B cell (primary cell): ENCODE data around the gene KCNJ1. TPM values are rescaled to one million over a fixed set of nuclear protein-coding genes. Genes with fewer than 3 reads are reported as not detected.

Source experiments
- ATAC-seq: fragments of 200-7000 bp; cut with Tn5 transposase; one replicate; pipeline ENCODE4 v1.10.0; 2021; ENCODE audit warnings: low read depth, mild to moderate bottlenecking, moderate number of reproducible peaks, moderate library complexity
- CTCF ChIA-PET: fragments of 350-600 bp; sonication (Branson Sonifier 250); formaldehyde crosslinking; loops from one replicate; lab custom pipeline; 2021; ENCODE audit warnings: antibody characterized with exemption, inconsistent platforms; lab: Charles Lee
- POLR2A ChIA-PET: fragments of 350-600 bp; sonication (Branson Sonifier 250); formaldehyde crosslinking; loops from one replicate; lab custom pipeline; 2021; ENCODE audit warnings: antibody characterized with exemption; lab: Charles Lee
- DNase-seq: peaks from one replicate; pipeline ENCODE4 v3.0.0; 2013
- H2AFZ ChIP-seq: 2 replicates; pipeline ENCODE4 v1.6.1; 2012; ENCODE audit warnings: mild to moderate bottlenecking, low read depth, low read length; ENCODE audit not compliant: insufficient read depth, poor library complexity, severe bottlenecking
- H3K27ac ChIP-seq, 2 donors: 1 replicate in 1 of 2; 2 replicates in 1 of 2; pipeline ENCODE4 v1.5.1; 2012 to 2013; ENCODE audit warnings: low read length in 2 of 2, mild to moderate bottlenecking in 2 of 2, moderate library complexity in 1 of 2
- H3K27me3 ChIP-seq, 4 experiments: fragments of 200-600 bp in 1 of 4; sonication (generic) in 1 of 4; replicated peaks in 1 of 4; 1 replicate in 2 of 4; 2 replicates in 2 of 4; pipeline versions ENCODE4 v1.6.1 to v1.7.0; 2013 to 2016; ENCODE audit warnings: low read length in 3 of 4, mild to moderate bottlenecking in 2 of 4, mixed read lengths in 1 of 4, moderate library complexity in 1 of 4; ENCODE audit not compliant: insufficient read depth in 4 of 4, control insufficient read depth in 3 of 4; ENCODE audit errors: control extremely low read depth in 1 of 4
- H3K36me3 ChIP-seq, 2 experiments: replicated peaks in 1 of 2; 1 replicate in 1 of 2; 2 replicates in 1 of 2; pipeline versions ENCODE4 v1.6.1 to v1.7.1; 2013; ENCODE audit warnings: low read length in 1 of 2; ENCODE audit not compliant: insufficient read depth in 2 of 2, control insufficient read depth in 1 of 2; ENCODE audit errors: control extremely low read depth in 1 of 2, extremely low read depth in 1 of 2
- H3K4me1 ChIP-seq, 2 donors: fragments of 200-600 bp in 1 of 2; sonication (generic) in 1 of 2; 1 replicate in 1 of 2; 2 replicates in 1 of 2; pipeline versions ENCODE4 v1.5.1 to v1.6.1; 2013 to 2017; ENCODE audit warnings: low read length in 2 of 2; ENCODE audit not compliant: control insufficient read depth in 2 of 2, insufficient read depth in 2 of 2
- H3K4me2 ChIP-seq: replicated peaks from 2 replicates; pipeline ENCODE3; 2012; ENCODE audit warnings: mild to moderate bottlenecking, low read depth, low read length; ENCODE audit not compliant: poor library complexity, severe bottlenecking
- H3K4me3 ChIP-seq, 5 experiments: fragments of 200-600 bp in 1 of 5; sonication (generic) in 1 of 5; 1 replicate in 3 of 5; 2 replicates in 2 of 5; pipeline versions ENCODE4 v1.5.1 to v1.7.0; 2011 to 2016; ENCODE audit warnings: low read length in 4 of 5, mild to moderate bottlenecking in 4 of 5, low read depth in 2 of 5, control low read depth in 1 of 5, moderate library complexity in 1 of 5; ENCODE audit not compliant: insufficient read depth in 1 of 5; ENCODE audit errors: control extremely low read depth in 1 of 5, extremely low read depth in 1 of 5
- H3K79me2 ChIP-seq: fragments of 200-600 bp; sonication (generic); one replicate; pipeline ENCODE4 v1.6.0; 2016; ENCODE audit warnings: low read length; ENCODE audit not compliant: control insufficient read depth, insufficient read depth
- H3K9ac ChIP-seq: fragments of 200-600 bp; sonication (generic); 2 replicates; pipeline ENCODE4 v1.6.1; 2017; ENCODE audit warnings: mild to moderate bottlenecking, low read length, moderate library complexity
- H3K9me3 ChIP-seq, 3 donors: one replicate each; pipeline versions ENCODE4 v1.6.1 to v1.7.1; 2013; ENCODE audit warnings: low read length in 2 of 3; ENCODE audit not compliant: control insufficient read depth in 2 of 3, insufficient read depth in 1 of 3; ENCODE audit errors: control extremely low read depth in 1 of 3
- H4K20me1 ChIP-seq: 2 replicates; pipeline ENCODE4 v1.6.0; 2012; ENCODE audit warnings: mild to moderate bottlenecking, low read length; ENCODE audit not compliant: insufficient read depth, control insufficient read depth, poor library complexity, severe bottlenecking
- H3K27ac Mint-ChIP-seq: one replicate; pipeline ENCODE4 v1.8.0; 2021; ENCODE audit warnings: mixed read lengths
- H3K27me3 Mint-ChIP-seq: one replicate; pipeline ENCODE4 v1.8.0; 2021; ENCODE audit warnings: mixed read lengths
- H3K4me1 Mint-ChIP-seq: one replicate; pipeline ENCODE4 v1.8.0; 2021; ENCODE audit warnings: mixed read lengths
- H3K4me3 Mint-ChIP-seq: one replicate; pipeline ENCODE4 v1.8.0; 2021; ENCODE audit warnings: mixed read lengths
- H3K9me3 Mint-ChIP-seq: one replicate; pipeline ENCODE4 v1.8.0; 2022; ENCODE audit warnings: mixed read lengths; ENCODE audit not compliant: insufficient read depth
- CTCF ChIP-seq: fragments of 200-600 bp; IDR thresholded peaks from one replicate; pipeline ENCODE4 v1.8.0; 2022; ENCODE audit warnings: antibody characterized with exemption, mild to moderate bottlenecking
- EZH2 ChIP-seq: IDR thresholded peaks from 2 replicates; pipeline ENCODE4 v1.6.1; 2012; ENCODE audit warnings: borderline replicate concordance, low read depth, mild to moderate bottlenecking, moderate library complexity, low read length; ENCODE audit not compliant: insufficient read depth, poor library complexity, severe bottlenecking
- WGBS: methylation state at CpG from one replicate; pipeline ENCODE4 v1.1.5; 2013; ENCODE audit warnings: missing lambda C conversion rate; ENCODE audit not compliant: insufficient coverage; 5-methylcytosine and 5-hydroxymethylcytosine counted together
- intact Hi-C: fragments of 100-400 bp; cut with micrococcal nuclease; formaldehyde crosslinking; loops from one replicate; pipeline ENCODE4 v1.10.0; 2022
- polyA plus RNA-seq: library from polyadenylated mRNA; depleted of rRNA; stranded (reverse); fragments of >200 nt; gene quantifications from 2 replicates; pipeline ENCODE4 v1.2.3, GENCODE V29; 2012
- total RNA-seq, 2 donors: library from RNA; stranded (reverse); fragments of 120-200 nt in 1 of 2; gene quantifications; 1 replicate in 1 of 2; 2 replicates in 1 of 2; pipeline versions ENCODE4 v1.2.3 to v1.2.4, GENCODE V29; 2013 to 2022

The KCNJ1 gene
- total and polyA plus RNA-seq, 2 donors (not counting 1 experiment from before 2014, with no cell fraction given), result not detected

GRCh38 chr11:128825050-128825784 is 41.9 kb downstream of the KCNJ1 start:
- no peak overlapping the region for H3K27ac ChIP-seq
- peaks cover 0 to 8% of the 10 kb centered on the region in 2 experiments for H3K36me3 ChIP-seq
- H3K27me3 ChIP-seq, result no peaks in the 10 kb centered on the region
- ChIA-PET CTCF (interaction anchor here (1.3 to 20.7 kb wide), 2 partner anchors 13 to 26 kb away, joined by 4 to 417 read pairs; no protein-coding TSS in a partner anchor), POLR2A (interaction anchor here (0.6 kb wide), 1 partner anchor 17 kb away, joined by 3 read pairs; no protein-coding TSS in a partner anchor)
- H3K79me2 ChIP-seq, result peaks cover 3% of the 10 kb centered on the region
- peaks cover 11 to 12% of the 10 kb centered on the region in 2 donors for H3K4me1 ChIP-seq
- H4K20me1 ChIP-seq, result no peaks in the 10 kb centered on the region
- Mint-ChIP-seq H3K4me3 (no peak overlapping the region), H3K4me1 (peaks cover 18% of the 10 kb centered on the region), H3K27me3 (no peaks in the 10 kb centered on the region), H3K27ac (no peak overlapping the region), H3K9me3 (no peaks in the 10 kb centered on the region)
- no peak overlapping the region for H3K4me3 ChIP-seq
- 96% methylated on average over 12 of the region's 20 CpGs for WGBS
- ATAC-seq (no peak), DNase-seq (no peak)
- intact Hi-C loops, result no loop called here
- H3K9me3 ChIP-seq, result peaks cover 0 to 10% (median 0%) of the 10 kb centered on the region in 3 donors
- no peak for TF ChIP-seq EZH2
- TF ChIP-seq CTCF, result no peak
- H3K4me2 ChIP-seq, result no peak overlapping the region
- H3K9ac ChIP-seq, result no peak overlapping the region
- no peak overlapping the region for H2AFZ ChIP-seq
